K562 (cell line): Measurements from ENCODE around the gene KXD1. TPM values are rescaled to one million over a fixed set of nuclear protein-coding genes. Genes with fewer than 3 reads are reported as not detected.
A peak's percentile ranks its signal among the peaks of the same experiment; 100 is the strongest.

Experiments used
- ATF1 ChIP-seq, 2 experiments: fragments of 450-650 bp in 1 of 2; IDR thresholded peaks; 2 replicates each; pipeline ENCODE4 v1.6.1; 2016; ENCODE audit warnings: missing compliant biosample characterization in 1 of 2, missing genetic modification characterization in 1 of 2
- CAMTA2 ChIP-seq: fragments of 250-450 bp; sonication (Bioruptor Pico); conservative IDR thresholded peaks from 2 replicates; pipeline ENCODE4 v1.5.1; 2022
- E2F8 ChIP-seq: fragments of 450-650 bp; IDR thresholded peaks from 2 replicates; pipeline ENCODE4 v1.7.1; 2018; ENCODE audit warnings: mild to moderate bottlenecking, low read depth; ENCODE audit not compliant: partially characterized antibody
- ETV1 ChIP-seq: fragments of 450-650 bp; conservative IDR thresholded peaks from 2 replicates; pipeline ENCODE4 v1.6.1; 2016; ENCODE audit warnings: missing genetic modification characterization, control low read depth, low read depth, missing compliant biosample characterization
- FIP1L1 ChIP-seq: fragments of 200-400 bp; formaldehyde crosslinking; IDR thresholded peaks from 2 replicates; pipeline ENCODE4 v1.6.1; 2018; ENCODE audit warnings: mild to moderate bottlenecking, low read depth, low read length; ENCODE audit not compliant: poor library complexity, severe bottlenecking
- GABPB2 ChIP-seq: fragments of 250-450 bp; sonication (Bioruptor Pico); conservative IDR thresholded peaks from 2 replicates; pipeline ENCODE4 v1.5.1; 2021; ENCODE audit warnings: mild to moderate bottlenecking
- HDGF ChIP-seq: fragments of 450-650 bp; IDR thresholded peaks from 2 replicates; pipeline ENCODE4 v1.6.1; 2016
- L3MBTL2 ChIP-seq: fragments of 450-650 bp; IDR thresholded peaks from 2 replicates; pipeline ENCODE4 v1.6.1; 2016; ENCODE audit warnings: mild to moderate bottlenecking, moderate library complexity
- MBD2 ChIP-seq: sonication (generic); IDR thresholded peaks from 2 replicates; pipeline ENCODE4 v1.6.1; 2016; ENCODE audit warnings: low read depth, borderline replicate concordance
- MED1 ChIP-seq: sonication (generic); formaldehyde crosslinking; IDR thresholded peaks from 2 replicates; pipeline ENCODE4 v1.8.1; 2023; ENCODE audit warnings: missing genetic modification reagents, borderline replicate concordance
- NFRKB ChIP-seq: fragments of 450-650 bp; IDR thresholded peaks from 2 replicates; pipeline ENCODE4 v1.6.1; 2016; ENCODE audit warnings: low read depth
- POLR2G ChIP-seq: fragments of 200-400 bp; formaldehyde crosslinking; IDR thresholded peaks from 2 replicates; pipeline ENCODE4 v1.6.1; 2017; ENCODE audit warnings: low read depth, mild to moderate bottlenecking, antibody characterized with exemption, low read length, moderate library complexity
- SIN3B ChIP-seq: fragments of 450-650 bp; IDR thresholded peaks from 2 replicates; pipeline ENCODE4 v1.6.1; 2017; ENCODE audit warnings: low read depth, mild to moderate bottlenecking, moderate library complexity
- SMAD2 ChIP-seq: fragments of 150-350 bp; IDR thresholded peaks from 2 replicates; pipeline ENCODE4 v1.6.1; 2014; ENCODE audit warnings: low read depth, mild to moderate bottlenecking, low read length
- TRIM24 ChIP-seq, 2 experiments: fragments of 450-650 bp; IDR thresholded peaks; 2 replicates each; pipeline ENCODE4 v1.6.1; 2016
- U2AF2 ChIP-seq: fragments of 200-400 bp; formaldehyde crosslinking; optimal IDR thresholded peaks from 2 replicates; pipeline ENCODE3; 2017; ENCODE audit warnings: low read depth, mild to moderate bottlenecking, low read length
- USF1 ChIP-seq: sonication (generic); formaldehyde crosslinking; IDR thresholded peaks from 2 replicates; pipeline ENCODE4 v1.9.0; 2022; ENCODE audit warnings: mild to moderate bottlenecking, missing genetic modification reagents
- ZNF717 ChIP-seq: fragments of 250-450 bp; sonication (Bioruptor Pico); IDR thresholded peaks from 2 replicates; pipeline ENCODE4 v1.5.0; 2021
- polyA plus RNA-seq, 8 experiments: library from polyadenylated mRNA; depleted of rRNA in 4 of 8; stranded (reverse) in 5 of 8; unstranded in 3 of 8; fragments of >200 nt; fragmentation: Nextera tagmentation in 2 of 8; fragmentation: Illumina TruSeq in 1 of 8; extraction: Ambion mirVana in 2 of 8; extraction: Trizol in 1 of 8; gene quantifications; 2 replicates each; pipeline versions ENCODE4 v1.2.1 to v1.2.3, GENCODE V29; 2011 to 2014; ENCODE audit warnings: inconsistent platforms in 1 of 8, missing spikeins in 1 of 8
- total RNA-seq, 7 experiments: library from RNA; depleted of rRNA in 6 of 7; stranded (reverse); fragments of >200 nt in 6 of 7; fragmentation: Illumina TruSeq in 2 of 7; extraction: Trizol in 2 of 7; gene quantifications; 2 replicates each; pipeline versions ENCODE4 v1.2.1 to v1.2.3, GENCODE V29; 2011 to 2021; ENCODE audit warnings: low replicate concordance in 1 of 7
- TF ChIP-seq, protein P1 (sequence below): fragments of 450-650 bp; conservative IDR thresholded peaks from 2 replicates; pipeline ENCODE4 v1.6.1; 2016; ENCODE audit warnings: missing genetic modification characterization, low read depth, mild to moderate bottlenecking, control low read depth, missing compliant biosample characterization
- TF ChIP-seq, protein P2 (sequence below), 3 experiments: fragments of 200-800 bp in 1 of 3; fragments of 250-450 bp in 1 of 3; fragments of 450-650 bp in 1 of 3; sonication (Bioruptor Pico) in 1 of 3; sonication (Bioruptor generic) in 1 of 3; formaldehyde crosslinking in 1 of 3; IDR thresholded peaks; 2 replicates each; pipeline versions ENCODE4 v1.6.1 to v1.8.0; 2016 to 2022; ENCODE audit warnings: mild to moderate bottlenecking in 2 of 3, missing genetic modification characterization in 2 of 3, missing compliant biosample characterization in 1 of 3, moderate library complexity in 1 of 3

Gene KXD1
- total and polyA plus RNA-seq, 9 of the 15 experiments (the other 6 are each of a cell fraction or from before 2014, with no cell fraction given): 21.9 to 210 (median 118) TPM

DNA sequence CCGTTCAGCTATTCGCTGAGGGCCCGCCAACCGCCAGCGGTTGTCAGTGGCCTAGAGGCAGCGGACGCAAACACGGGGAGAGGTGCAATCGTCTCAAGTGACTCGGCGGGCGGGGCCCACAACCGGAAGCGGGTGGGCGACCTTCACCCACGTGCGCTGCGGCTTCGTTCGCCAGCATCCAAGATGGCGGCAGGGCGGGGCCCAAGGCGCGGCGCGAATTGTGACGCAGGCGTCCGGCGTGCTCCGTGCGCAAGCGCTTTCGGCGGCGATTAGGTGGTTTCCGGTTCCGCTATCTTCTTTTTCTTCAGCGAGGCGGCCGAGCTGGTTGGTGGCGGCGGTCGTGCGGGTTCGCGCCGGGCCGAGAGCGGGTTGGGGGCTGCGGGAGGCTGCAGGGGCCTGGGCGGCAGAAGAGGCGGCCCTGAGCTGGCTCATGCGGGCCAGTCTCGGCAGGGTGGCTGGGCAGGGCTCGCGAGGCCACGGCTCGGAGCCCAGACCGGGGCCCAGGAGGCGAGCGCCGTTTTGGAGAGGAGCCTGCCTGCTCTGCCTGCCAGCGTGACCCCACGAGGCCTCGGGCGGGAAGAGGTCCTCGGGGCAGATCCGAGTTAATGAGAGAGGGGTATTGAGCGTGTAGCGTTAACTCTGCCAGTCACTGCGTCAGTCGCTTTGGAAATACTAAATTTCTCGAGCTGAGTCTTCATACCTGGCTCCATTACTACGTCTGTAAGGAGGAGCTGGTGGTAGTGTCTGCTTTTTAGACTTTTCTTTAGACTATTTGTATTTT lies 14.1 kb downstream of the KXD1 start, which contains the start of gene UBA52 (continued):
- TF ChIP-seq E2F8: peak; percentile 79
- TF ChIP-seq GABPB2 (CRISPR knock-in tag): no peak
- TF ChIP-seq NFRKB: no peak
- TF ChIP-seq SMAD2: no peak
- peak; percentile 99 for TF ChIP-seq POLR2G
- TF ChIP-seq, protein P1, sequence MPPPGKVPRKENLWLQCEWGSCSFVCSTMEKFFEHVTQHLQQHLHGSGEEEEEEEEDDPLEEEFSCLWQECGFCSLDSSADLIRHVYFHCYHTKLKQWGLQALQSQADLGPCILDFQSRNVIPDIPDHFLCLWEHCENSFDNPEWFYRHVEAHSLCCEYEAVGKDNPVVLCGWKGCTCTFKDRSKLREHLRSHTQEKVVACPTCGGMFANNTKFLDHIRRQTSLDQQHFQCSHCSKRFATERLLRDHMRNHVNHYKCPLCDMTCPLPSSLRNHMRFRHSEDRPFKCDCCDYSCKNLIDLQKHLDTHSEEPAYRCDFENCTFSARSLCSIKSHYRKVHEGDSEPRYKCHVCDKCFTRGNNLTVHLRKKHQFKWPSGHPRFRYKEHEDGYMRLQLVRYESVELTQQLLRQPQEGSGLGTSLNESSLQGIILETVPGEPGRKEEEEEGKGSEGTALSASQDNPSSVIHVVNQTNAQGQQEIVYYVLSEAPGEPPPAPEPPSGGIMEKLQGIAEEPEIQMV (tag): peak; percentile 42; the same call in 1 of the 2 replicates
- peak; percentile 90 for TF ChIP-seq FIP1L1
- peak; percentile 83; the same call in 1 of the 2 replicates for TF ChIP-seq L3MBTL2
- TF ChIP-seq TRIM24 (IDR thresholded peaks at IDR 0.05): no peak
- TF ChIP-seq SIN3B: peak; percentile 76
- TF ChIP-seq ETV1: peak; percentile 95
- peak; percentile 87 for TF ChIP-seq MBD2
- no peak for TF ChIP-seq MED1 (CRISPR knock-in tag)
- TF ChIP-seq ZNF717: no peak
- TF ChIP-seq, protein P2, sequence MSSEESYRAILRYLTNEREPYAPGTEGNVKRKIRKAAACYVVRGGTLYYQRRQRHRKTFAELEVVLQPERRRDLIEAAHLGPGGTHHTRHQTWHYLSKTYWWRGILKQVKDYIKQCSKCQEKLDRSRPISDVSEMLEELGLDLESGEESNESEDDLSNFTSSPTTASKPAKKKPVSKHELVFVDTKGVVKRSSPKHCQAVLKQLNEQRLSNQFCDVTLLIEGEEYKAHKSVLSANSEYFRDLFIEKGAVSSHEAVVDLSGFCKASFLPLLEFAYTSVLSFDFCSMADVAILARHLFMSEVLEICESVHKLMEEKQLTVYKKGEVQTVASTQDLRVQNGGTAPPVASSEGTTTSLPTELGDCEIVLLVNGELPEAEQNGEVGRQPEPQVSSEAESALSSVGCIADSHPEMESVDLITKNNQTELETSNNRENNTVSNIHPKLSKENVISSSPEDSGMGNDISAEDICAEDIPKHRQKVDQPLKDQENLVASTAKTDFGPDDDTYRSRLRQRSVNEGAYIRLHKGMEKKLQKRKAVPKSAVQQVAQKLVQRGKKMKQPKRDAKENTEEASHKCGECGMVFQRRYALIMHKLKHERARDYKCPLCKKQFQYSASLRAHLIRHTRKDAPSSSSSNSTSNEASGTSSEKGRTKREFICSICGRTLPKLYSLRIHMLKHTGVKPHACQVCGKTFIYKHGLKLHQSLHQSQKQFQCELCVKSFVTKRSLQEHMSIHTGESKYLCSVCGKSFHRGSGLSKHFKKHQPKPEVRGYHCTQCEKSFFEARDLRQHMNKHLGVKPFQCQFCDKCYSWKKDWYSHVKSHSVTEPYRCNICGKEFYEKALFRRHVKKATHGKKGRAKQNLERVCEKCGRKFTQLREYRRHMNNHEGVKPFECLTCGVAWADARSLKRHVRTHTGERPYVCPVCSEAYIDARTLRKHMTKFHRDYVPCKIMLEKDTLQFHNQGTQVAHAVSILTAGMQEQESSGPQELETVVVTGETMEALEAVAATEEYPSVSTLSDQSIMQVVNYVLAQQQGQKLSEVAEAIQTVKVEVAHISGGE (CRISPR knock-in tag; IDR thresholded peaks at IDR 0.05): peak in 1 of 3 experiments; percentile 82; a peak in 1 of 6 replicates
- no peak for TF ChIP-seq HDGF
- peak; percentile 78; the same call in 1 of the 2 replicates for TF ChIP-seq CAMTA2 (CRISPR knock-in tag)
- TF ChIP-seq ATF1 (CRISPR knock-in tag; IDR thresholded peaks at IDR 0.05): peak; percentile 73
- peak; percentile 98 for TF ChIP-seq ATF1 (tag; IDR thresholded peaks at IDR 0.05)
- peak; percentile 98 for TF ChIP-seq USF1 (CRISPR knock-in tag)
- no peak for TF ChIP-seq U2AF2
